Stimulated activated naive CD8-positive, alpha-beta T cell treated with anti-CD3 and anti-CD28 coated beads, Interleukin-15, Interleukin-2, amounts not matched to agents 100 U/mL and 50 U/mL, for 24 hours (primary cell): ENCODE results near the gene KCNC1.

ENCODE experiments used
- ATAC-seq: fragments of 150-1000 bp; cut with Tn5 transposase; one replicate; pipeline ENCODE4 v1.10.0; 2021
- DNase-seq: peaks from one replicate; pipeline ENCODE4 v3.0.0; 2021

KCNC1 gene

GRCh38 chr11:17755891-17756290 lies 21.3 kb downstream of the KCNC1 start:
- DNase-seq: no peak
- no peak for ATAC-seq

DNA sequence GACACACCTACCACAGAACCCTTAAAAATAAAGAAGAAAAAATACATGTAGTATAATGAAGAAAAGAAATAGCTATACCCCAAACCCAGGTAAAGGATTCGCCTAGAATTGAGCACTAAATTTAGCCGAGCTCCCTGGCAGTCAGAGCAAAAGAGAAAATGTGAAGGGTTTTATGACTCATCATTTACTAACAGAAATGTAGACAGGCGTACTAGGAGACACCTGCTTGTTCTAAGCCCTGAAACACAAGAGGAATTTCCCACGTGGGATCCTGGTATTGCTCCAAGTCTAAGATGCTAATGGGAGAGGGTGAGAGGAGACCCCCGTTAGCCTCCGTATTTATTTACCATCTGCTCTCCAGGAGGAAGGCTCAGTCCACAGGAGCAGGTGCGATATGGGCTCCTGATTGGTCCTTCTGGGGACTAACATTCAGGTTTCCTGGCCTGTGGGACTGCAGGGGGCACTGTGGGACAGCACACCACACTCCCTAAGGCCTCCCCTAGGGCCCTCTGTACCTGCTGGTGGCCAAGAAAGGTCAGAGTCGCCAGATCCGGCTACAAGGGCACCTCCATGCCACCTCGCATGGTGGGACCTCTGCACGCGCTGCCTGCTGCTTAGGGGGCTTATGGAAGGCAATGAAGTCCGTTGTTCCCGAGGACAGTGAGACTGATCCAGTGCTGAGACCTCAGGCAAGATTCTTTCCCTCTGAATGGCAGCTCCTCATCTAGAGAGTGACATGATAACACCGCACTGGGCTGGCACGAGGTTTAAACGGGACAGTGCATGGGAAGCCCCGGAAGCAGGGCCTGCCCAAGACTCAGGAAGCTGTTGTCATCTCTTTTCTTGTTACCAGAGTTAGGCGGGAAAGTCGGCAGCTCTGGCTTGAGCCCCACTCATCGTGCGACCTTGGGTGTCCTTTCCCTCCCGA lies 25.8 kb downstream of the KCNC1 start:
- DNase-seq (peak; percentile 27), ATAC-seq (peak; percentile 39)

DNA sequence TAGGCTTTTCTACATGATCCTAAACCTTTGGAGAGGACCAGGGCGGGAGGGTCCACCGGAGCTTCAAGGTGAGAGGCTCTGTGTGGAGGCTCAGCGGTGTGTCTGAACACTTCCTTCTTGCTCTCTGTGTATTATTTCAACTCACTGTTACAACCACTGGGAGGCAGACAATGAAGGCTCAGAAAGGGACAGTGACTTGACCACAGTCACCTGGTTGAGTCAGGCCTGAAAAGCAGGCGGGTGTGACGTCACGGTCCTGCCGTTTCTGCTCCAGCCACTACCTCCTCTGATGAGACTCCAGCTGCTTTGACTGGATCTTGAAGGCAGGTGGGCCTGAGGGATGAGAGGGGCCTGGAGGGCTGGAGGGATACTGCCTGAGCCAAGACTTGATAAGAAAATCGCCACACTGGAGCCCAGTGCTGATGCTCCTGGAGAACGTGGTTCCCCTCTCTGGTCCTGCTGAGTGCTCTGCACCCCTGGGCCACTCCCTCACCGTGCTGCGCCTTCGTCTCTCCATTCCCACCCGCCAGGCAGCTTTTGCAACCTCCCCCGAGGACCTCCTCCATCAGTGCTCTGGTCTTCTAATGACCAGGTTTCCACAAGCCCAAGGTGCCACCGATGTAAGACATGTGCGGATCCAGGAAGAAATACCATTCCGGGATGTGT lies 27.9 kb downstream of the KCNC1 start:
- ATAC-seq (no peak), DNase-seq (no peak)

GRCh38 chr11:17763244-17763643 lies 28.7 kb downstream of the KCNC1 start:
- DNase-seq (no peak), ATAC-seq (no peak)

GRCh38 chr11:17763703-17764102 lies 29.1 kb downstream of the KCNC1 start:
- DNase-seq (no peak), ATAC-seq (no peak)

DNA sequence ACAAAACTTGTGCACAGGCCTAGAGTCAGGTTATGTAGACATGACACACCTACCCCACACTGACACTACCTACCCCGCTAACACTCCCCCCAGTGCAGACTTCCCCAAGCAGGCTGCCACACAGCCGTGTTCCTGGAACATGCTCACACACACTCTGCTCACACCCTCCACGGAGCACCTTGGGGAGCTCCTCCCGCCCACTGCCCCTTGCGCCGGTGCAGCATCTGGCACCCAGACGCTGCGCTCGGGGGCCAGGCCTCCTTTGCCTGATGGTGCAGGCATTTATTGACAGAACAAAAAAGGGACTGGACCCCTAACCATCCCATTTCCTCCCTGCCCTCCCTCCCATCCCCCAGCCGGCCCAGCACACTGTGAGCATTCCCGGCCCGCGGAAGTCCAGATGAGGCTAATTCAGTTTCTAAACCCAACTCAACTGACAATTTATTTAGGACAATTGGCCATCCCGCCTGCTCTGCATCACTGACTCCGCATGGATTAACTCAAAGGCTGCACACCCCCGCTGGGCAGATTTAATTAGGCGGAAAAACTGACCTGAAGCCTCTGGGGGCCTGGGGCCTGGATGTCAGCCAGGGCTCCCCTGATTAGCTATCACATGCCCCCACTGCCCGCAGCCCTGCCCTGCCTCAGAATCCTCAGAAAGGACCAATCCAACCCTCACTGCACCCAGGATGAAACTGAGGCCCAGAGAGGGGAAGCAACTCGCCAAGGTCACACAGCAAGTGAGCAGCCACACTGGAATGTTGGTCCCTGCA lies 30.1 kb downstream of the KCNC1 start:
- ATAC-seq (no peak), DNase-seq (no peak)

GRCh38 chr11:17765356-17766072 lies 30.9 kb downstream of the KCNC1 start:
- no peak for DNase-seq
- no peak for ATAC-seq

DNA sequence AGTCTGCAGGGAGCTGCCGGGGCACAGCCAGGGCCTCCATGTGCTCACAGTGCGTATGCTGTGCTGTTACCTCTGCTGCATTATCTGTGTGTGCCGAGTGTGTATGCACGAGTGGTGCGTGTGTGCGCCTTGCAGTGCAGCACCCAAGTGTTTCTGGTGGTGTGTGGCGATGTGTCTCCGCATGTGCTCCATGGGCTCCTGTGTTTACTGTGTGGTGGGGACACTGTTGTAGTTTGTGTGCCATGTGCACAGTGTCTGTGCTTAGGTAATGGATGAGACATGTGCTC lies 31.4 kb downstream of the KCNC1 start:
- no peak for DNase-seq
- no peak for ATAC-seq

- no peak for ATAC-seq
- no peak for DNase-seq
Observed at GRCh38 chr11:17766590-17766989, 32.0 kb downstream of the KCNC1 start.

GRCh38 chr11:17767301-17767885 lies 32.8 kb downstream of the KCNC1 start:
- ATAC-seq: no peak
- DNase-seq: no peak

GRCh38 chr11:17767914-17768313 lies 33.3 kb downstream of the KCNC1 start:
- ATAC-seq: no peak
- no peak for DNase-seq

GRCh38 chr11:17768547-17768946 lies 34.0 kb downstream of the KCNC1 start:
- ATAC-seq (no peak), DNase-seq (no peak)

GRCh38 chr11:17769218-17769617 lies 34.6 kb downstream of the KCNC1 start:
- ATAC-seq (no peak), DNase-seq (no peak)

DNA sequence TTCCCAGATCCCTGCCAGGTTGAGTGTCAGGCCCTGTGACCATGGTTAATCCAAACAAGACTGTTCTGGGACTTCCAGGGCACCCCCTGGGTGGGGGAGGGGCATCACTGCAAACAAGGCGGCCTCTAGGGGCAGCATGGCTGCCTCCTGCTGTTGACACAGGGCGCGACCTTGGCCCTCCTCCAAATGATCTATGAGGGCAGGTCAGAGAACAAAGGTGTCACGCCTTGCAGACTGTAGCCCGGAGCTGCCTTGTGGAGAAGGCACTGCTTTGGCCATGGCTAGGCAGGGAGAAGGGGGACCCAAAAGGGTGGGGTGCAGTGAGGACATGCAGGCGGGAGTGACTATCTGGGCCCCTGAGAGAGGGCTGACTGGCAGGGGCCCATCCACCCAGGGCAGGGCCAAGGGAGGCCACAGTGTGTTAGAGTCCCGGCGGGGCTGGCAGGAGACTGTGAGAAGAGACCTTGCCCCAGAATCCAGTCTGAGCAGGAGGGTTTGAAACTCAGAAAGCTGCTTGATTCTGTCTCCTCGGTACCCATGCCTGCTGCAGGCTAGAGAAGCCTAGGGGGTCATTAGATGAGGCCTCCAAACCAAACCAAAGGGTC lies 35.6 kb downstream of the KCNC1 start:
- DNase-seq (no peak), ATAC-seq (no peak)

DNA sequence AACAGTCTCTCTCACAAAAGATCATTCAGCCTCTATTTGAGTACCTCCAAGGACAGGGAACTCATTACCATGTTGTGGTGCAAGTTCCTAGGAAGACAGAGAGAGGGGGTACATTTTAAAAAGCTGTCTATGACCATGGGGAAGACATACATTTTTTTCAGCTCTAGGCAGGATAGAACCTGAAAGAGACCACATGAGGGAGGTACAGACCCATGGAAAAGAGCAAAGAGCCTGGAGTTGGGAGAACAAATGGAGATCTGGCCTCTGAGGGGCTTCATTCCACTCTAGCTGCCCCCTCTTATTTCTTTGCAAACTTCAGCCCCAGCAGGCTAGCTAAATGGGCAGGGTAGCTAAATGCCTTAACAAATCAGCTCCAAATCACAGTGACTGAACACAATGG lies 36.3 kb downstream of the KCNC1 start:
- no peak for ATAC-seq

GRCh38 chr11:17771415-17771814 lies 36.8 kb downstream of the KCNC1 start:
- ATAC-seq (no peak), DNase-seq (no peak)

More for the DNA sequence above, 36.3 kb downstream of the KCNC1 start:
- DNase-seq: no peak

DNA sequence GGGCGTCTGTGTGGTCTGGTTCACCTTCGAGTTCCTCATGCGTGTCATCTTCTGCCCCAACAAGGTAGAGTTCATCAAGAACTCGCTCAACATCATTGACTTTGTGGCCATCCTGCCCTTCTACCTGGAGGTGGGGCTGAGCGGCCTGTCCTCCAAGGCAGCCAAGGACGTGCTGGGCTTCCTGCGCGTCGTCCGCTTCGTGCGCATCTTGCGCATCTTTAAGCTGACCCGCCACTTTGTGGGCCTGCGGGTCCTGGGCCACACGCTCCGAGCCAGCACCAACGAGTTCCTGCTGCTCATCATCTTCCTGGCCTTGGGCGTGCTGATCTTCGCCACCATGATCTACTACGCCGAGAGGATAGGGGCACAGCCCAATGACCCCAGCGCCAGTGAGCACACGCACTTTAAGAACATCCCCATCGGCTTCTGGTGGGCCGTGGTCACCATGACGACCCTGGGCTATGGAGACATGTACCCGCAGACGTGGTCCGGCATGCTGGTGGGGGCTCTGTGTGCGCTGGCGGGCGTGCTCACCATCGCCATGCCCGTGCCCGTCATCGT lies 37.3 kb downstream of the KCNC1 start:
- ATAC-seq (no peak), DNase-seq (no peak)

GRCh38 chr11:17772704-17773600 lies 38.4 kb downstream of the KCNC1 start:
- DNase-seq: no peak
- ATAC-seq: no peak

DNA sequence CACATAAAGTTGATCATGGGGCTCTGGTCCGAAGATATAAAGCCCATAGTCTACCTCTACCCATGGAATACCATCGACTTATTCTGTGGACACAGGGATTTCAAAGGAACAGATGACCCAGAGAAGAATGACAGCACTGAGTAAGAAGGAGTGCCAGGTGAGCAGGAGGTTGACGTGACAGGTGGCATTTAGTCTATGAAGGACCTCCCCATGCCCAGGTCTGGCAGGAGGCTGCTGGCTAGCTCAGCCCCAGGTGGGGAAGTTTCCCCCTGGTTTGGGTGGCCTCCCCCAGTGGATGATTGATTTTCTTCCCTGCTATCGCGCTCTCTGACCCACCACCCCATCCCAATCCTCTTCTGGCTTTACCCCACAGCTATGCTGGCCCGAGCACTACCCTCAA lies 39.1 kb downstream of the KCNC1 start:
- DNase-seq (no peak), ATAC-seq (no peak)
